GM19239 (cell line): ENCODE measurements around the gene CBARP.

Experiments
- DNase-seq: peaks from one replicate; pipeline ENCODE4 v3.0.0; 2011; ENCODE audit warnings: low spot score; ENCODE audit not compliant: insufficient read length
- FAIRE-seq: peaks from 2 replicates; lab custom pipeline; 2011; peaks lifted over from hg19 to GRCh38; lab: Jason Lieb, UNC

The CBARP gene

DNA sequence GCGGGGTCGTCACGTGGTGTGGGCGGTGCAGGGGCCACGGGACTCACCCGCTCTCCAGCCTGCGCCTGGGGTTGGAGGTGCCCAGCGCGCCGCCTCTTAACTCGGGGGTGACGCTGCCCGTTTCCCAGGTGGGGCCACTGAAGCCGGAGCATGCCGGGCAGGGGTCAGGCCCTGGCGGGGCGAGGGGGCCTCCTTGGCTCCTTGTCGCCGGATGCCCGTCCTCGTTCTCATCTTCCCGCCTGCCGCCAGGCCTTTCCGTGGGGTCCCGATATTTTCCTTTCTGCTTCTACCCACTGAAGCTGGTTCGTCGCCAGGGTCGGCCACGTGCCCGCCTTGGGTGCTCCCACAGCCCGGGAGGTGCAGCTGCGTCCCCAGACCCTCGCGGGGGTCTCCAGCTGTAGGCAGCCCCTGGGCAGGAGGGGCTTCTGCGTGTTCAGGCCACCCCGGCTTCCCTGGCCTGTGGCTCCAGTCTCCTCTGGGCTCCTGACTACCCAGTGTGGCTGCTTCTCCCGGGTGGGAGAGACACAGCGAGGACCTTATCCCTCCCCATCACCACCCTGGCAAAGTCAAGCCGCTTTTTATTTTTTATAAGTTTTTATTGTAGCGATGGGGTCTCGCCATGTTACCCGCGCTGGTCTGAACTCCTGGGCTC, 38.3 kb upstream of the CBARP start:
- FAIRE-seq (no peak), DNase-seq (no peak)

DNA sequence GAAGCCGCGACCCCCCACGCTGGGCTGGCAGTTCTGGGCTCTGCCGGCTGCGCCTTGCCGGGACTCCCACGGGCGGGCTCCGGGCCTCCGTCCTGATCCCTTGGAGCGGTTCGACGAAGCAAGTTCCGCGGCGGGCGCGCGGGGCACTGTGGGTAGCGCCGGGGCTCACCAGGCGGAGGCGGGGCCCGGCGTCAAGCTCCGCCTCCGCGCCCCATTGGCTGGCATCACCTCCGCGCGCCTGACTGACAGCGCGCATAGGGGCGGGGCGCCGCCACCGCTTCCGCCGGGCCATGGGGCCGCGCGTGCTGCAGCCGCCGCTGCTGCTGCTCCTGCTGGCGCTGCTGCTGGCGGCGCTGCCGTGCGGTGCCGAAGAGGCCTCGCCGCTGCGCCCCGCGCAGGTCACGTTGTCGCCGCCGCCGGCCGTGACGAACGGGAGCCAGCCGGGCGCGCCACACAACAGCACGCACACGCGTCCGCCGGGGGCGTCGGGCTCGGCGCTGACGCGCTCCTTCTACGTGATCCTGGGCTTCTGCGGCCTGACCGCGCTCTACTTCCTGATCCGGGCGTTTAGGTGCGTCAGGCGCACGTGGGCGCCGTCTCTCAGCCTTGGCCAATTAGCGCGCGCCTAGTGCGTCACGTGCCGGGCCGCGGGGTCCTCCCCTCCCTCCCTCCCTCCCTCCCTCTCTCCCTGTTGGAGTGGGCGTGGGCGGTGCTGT, 37.6 kb upstream of the CBARP start, which contains the start of gene FAM174C:
FAM174C (plus strand) TSS at position 271 of the 716 bp plus-strand sequence; CDS start at position 291, 20 bp downstream.
- peak; percentile 96 for DNase-seq
- FAIRE-seq: peak; percentile 96

DNA sequence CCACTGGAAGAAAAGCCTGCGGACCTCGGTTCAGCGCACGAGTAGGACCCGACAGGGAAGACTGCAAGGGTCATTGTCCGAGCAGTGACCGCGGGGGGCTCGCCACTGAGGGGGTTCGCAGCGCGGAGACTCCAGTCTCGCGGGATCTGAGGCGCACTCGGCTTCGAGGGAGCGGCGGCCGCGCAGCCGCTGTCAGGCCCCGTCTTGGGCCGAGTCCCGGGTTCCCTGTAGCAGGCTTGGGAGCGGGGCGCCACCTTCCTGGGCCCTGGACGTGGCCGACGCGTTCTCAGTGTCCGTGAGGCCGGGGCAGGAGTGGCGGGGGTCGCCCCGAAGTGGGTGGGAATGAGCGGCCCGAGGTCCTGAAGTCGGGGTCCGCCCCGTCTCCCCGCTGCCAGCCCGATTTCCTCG, 37.1 kb upstream of the CBARP start:
- FAIRE-seq (no peak), DNase-seq (no peak)

DNA sequence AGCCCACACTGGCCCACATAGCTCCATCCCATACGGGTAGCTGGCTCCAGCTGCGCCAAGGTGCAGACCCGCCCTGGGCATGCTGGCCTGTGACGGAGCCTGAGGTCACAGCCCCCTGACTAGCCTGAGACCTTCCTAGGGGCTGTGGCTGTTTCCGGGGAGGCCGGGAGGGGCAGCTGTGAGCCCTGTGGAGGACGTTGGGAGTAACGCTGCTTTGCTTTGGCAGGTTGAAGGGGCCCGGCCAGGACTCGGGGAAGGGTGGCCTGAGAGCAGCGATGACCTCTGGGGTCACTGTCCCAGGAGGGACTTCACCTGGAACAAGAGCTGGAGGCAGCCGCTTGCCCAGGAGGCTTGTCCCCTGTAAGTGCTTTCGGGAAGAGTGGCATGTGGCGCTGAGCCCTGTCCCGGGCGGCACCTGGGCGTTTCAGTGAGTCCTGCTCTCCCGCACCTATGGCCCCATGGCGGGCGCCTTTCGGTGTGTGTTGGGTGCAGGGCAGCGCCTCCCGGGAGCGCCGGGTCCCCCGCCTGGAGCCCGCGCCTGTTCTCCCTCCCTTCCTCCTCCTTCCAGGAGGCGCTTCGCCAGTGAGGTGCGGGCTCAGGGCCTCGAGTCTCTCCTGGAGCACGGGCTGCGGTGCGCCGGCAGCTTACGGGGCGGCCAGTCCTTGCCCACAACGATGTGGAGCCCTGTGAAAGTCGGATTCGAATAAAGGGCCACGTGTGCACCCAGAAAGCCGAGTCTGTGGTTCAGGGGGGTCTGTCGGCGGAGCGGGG, 36.5 kb upstream of the CBARP start:
- DNase-seq (no peak), FAIRE-seq (no peak)

DNA sequence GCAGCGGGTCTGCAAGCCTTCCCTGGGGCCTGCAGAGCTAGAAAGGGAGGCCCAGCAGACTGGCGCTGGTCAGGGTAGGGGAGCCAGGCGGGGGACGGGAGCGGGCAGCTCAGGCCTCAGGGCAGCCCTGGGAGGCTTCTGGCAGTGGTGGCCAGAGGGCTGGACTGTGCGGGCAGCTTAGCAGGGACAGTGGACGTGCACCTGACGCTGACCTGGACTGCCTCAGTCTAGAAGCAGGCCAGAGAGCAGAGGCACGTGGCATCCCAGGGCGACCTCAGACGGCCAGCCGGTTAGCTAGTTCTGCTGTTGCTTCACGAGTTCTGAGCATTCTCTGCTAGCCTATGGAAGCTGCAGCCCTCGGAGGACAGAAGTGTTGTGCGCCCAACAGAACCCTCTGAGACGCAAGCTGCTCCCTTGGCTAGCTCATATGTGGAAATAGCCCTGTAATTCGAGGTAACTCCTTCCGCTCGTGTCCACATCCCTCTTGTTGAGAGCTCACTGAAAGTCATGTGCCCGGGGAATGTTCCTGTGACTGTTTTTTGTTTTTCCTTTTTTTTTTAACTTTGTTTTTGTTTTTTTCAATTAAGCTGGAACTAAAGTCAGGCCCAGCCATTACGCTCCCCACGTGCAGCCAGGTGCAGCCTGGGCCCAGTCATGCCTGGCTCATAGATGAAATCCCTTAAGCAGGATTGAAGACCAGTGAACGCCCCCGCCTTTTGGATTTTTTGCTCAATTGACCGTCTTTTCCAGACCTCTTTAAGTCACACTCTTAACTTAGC, 35.6 kb upstream of the CBARP start:
- FAIRE-seq (no peak), DNase-seq (no peak)

DNA sequence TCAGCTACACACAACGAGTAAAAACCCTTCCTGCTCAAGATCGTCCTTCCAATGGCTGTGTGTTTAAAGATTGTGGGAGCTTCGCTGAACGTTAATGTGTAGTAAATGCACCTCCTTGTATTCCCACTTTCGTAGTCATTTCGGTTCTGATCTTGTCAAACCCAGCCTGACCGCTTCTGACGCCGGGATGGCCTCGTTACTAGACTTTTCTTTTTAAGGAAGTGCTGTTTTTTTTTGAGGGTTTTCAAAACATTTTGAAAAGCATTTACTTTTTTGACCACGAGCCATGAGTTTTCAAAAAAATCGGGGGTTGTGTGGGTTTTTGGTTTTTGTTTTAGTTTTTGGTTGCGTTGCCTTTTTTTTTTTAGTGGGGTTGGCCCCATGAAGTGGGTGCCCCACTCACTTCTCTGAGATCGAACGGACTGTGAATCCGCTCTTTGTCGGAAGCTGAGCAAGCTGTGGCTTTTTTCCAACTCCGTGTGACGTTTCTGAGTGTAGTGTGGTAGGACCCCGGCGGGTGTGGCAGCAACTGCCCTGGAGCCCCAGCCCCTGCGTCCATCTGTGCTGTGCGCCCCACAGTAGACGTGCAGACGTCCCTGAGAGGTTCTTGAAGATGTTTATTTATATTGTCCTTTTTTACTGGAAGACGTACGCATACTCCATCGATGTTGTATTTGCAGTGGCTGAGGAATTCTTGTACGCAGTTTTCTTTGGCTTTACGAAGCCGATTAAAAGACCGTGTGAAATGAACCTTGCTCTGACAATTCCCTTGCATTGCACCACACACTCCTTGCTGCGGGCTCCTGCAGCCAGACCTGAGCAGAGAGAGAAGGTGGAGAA, 34.8 kb upstream of the CBARP start:
- FAIRE-seq (no peak), DNase-seq (no peak)

DNA sequence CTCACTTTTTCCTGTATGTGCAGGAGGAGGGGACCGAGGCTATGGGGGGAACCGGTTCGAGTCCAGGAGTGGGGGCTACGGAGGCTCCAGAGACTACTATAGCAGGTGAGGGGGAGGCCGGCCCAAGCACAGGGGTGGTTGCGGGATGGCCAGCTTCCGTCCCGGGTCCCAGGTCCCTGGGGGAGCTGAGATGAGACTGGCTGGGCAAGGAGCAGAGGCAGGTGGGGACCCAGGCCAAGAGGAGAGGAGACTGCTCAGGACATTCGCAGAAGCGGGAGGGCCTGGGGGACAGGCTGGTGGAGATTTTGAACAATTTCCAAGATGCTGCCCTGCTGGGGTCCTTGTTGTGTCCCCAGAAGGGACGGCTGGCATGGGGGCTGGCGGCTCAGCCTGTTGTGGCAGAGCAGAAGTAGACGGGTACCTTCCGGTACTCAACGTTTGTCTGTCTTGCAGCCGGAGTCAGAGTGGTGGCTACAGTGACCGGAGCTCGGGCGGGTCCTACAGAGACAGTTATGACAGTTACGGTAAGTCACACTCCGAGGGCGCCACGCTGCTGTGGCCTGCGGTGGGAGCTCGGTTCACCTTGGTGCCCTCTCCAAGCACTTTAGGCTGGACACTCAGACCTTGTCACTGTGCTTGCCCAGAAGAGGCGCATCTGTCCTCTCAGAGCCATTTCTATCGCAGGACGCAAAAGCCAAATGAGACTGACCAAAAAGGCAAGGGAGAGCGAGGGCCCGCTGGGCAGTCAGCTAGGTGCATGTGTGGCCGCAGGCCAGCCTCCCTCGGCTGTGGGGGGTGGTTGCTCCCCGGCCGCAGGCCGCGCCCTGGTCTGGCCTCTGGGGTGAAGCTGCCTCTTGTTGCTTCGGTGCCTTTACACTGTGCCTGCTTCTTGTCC, 34.0 kb upstream of the CBARP start:
- FAIRE-seq: no peak
- DNase-seq: no peak

DNA sequence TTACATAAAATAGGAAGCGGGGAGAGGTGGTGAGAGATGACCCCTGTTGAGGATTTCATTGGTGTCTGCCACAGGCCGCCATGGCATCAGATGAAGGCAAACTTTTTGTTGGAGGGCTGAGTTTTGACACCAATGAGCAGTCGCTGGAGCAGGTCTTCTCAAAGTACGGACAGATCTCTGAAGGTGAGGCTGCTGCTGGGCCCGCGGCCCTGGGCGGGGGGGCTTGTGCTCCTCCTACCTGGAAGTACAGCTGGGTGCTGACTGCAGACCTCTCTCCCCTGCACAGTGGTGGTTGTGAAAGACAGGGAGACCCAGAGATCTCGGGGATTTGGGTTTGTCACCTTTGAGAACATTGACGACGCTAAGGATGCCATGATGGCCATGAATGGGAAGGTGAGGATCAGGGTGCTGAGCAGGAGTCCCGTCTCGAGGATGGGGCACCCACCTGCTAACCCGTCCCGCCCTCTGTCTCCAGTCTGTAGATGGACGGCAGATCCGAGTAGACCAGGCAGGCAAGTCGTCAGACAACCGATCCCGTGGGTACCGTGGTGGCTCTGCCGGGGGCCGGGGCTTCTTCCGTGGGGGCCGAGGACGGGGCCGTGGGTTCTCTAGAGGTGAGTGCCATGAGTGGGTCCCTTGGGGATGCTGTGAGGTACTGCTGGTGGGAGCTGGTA, 33.2 kb upstream of the CBARP start:
- FAIRE-seq: no peak

DNA sequence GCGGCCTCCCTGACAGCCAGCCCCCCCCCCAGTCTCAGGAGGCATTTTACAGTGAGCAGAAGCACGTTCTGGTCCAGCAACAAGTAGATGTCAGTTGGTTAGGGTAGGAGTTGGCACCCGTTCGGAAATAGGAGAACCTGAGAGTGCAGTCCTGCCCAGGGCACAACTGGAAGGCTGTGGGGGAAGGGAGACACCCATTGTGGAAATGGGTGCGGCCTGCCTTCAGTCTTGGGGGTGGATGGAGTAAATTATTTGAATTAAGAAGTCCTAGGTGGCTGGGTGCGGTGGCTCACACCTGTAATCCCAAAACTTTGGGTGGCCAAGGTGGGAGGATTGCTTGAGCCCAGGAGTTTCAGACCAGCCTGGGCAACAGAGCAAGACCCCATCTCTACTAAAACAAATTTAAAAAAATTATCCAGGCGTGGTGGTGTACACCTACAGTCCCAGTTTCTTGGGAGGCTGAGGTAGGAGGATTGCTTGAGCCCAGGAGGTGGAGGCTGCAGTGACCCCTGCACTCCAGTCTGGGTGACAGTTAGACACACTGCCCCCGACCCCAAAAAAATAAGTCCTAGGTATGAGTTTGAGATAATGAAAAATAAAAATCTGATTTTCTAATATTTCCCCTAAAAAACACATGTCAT, 32.5 kb upstream of the CBARP start:
- FAIRE-seq (peak; percentile 4), DNase-seq (no peak)

More for the DNA sequence above, 33.2 kb upstream of the CBARP start:
- DNase-seq: no peak

DNA sequence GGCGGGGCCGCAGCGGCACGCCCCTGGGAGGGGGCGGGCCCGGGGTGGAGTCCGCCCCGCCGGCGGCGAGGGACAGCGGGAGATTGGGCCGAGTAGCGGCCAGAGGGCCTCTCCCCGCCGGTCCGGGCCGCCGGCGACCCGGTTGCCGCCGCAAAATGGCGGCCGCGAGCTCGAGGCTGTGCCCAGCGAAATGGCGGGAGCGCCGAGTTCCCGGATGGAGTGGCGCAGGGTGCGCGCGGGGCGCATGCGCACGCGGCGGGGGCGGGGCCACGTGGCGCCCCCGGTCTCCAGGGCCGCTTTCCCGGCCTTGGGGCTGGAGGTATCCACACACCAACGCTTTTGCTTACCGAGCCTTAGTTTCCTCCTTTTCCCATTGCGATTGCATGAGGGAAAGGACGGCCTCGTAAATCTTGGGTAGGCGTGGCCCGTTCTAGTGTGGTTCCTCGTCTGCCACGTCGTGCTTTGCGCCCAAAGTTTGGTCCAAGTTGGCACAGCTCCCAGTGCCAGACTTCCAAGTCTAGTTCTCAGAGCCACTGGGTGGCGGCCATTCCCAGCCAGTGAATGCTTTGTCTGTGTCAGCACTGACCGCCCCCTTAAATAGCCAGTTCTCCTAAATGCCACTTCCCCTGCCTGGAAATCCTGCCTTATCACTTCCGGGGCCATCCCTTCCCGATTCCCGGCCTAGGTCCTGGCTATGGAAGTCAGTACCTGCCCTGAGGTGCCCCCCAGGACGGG, 31.8 kb upstream of the CBARP start:
- peak; percentile 73 for FAIRE-seq
- no peak for DNase-seq

DNA sequence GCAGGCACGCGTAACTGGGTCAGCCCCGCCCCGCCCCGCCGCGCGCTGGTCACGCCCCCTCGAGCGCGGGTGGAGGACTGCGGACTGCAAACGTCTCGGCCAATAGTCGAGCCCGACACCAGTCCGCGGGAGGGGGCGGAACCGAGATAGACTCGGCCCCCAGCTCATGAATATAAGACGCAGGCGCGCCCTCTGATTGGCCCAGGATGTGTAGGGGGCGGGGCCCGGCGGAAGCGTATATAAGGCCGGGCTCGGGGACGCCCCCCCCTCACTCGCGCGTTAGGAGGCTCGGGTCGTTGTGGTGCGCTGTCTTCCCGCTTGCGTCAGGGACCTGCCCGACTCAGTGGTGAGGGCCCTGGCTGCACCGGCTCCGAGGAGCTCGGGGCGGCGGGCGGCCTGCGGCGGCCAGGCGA, 31.3 kb upstream of the CBARP start, which contains the start of gene CIRBP:
CIRBP (plus strand) TSS at position 268 of the 413 bp plus-strand sequence. CDS start 1,602 bp downstream, outside the sequence.
- peak; percentile 98 for FAIRE-seq
- DNase-seq: peak; percentile 97

DNA sequence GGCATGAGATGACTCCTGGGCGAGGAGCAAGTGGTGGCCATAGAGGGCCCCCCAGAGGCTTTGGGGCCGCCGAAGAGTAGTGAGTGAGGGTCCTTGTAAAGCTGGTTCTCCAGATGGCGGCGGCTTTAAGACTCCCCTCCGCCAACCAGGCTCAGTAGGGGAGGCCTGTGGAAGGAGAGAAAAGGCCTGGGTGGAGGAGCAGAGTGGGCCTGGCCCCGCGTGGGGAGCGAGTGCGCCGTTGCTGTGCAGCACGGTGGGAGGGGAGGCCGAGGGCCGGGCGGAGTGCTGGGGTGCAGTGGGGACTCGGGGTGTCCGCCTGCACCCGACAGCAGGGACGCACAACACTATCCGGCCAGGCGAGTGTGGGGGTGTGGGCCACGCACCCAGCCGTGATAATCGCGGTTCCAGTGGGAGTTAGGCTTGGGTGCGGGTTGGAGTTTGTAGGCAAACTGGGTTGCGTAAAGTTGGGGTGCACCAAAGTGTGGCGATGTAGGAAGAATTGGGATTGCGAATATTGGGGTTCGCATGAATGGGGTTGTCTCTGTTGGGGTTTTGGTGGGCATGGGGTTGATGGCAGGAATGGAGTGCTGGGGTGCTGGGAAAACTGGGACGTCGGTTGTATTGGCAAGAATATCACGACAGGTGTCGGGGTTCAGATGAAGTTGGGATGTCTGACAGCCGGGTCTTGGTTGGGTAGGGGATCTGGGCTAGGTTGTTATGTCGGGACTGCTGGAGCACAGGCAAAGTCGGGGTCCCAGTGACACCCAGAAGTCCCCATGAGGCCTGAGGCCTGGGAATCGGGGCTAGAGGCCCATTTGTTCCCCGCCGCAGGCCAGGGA, 30.6 kb upstream of the CBARP start:
- FAIRE-seq (no peak), DNase-seq (no peak)

DNA sequence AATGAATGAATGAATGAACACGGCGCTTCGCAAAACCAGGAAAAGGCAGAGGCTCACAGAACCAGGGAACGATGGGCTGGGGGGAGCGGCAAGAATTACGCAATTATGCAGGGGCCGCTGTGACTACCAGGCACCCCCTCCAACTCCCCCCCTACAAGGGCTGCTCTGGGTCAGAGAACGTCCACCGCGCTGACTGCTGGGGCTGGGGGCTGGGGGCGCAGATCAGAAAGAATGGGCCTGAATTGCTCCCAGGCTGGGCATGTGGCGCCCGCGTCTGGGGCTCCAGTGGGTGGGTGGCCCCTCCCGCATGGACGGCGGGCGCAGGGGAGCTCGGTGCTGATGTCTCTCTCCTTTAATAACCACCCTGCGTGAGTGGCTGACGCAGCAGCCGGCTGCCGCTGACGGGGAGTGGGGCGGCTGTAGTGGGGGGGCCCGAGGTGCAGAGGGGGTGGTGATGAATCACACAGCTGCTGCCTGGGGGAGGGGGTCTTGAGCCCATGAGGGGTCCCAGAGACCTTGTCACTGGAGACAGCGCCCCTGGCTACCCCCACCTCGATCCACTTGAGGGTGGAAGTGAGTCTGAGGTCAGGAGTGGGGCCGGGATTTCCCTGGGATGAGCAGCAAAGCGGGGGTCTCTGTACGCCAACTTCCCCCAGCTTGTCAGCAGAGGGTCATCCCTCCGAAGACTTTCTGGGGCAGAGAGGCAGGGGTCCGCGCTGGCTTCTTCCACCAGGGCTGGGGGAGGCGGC, 29.8 kb upstream of the CBARP start:
- FAIRE-seq: no peak
- no peak for DNase-seq

DNA sequence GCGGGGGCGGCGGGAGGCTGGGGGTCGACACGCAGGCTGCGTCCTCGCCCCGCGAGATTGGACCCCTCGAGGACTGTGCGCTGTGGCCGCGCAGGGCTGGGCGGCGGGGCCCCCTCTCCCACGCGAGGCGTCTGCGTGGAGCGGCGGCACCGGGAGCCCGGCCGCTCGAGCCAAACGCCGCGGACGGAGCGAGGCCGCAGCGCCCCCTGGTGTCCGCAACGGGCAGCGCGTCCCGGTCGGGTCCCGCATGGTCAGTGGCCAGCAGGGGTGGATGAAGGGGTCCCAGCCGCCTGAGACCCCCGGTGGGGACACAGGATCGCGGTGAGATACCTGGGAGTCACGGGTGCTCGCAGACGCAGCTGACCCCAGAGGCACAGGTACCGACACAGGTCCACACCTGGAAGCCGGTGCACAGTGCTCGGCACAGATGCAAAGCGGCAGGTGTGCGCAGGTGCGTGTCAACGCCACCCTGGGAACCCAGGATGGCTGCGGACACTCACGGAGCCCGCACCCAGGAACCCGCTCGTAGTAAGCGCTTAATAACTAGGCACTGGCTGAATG, 29.2 kb upstream of the CBARP start:
- DNase-seq: no peak
- no peak for FAIRE-seq
